ENCODE measurements around the gene TSHZ1.

DNA sequence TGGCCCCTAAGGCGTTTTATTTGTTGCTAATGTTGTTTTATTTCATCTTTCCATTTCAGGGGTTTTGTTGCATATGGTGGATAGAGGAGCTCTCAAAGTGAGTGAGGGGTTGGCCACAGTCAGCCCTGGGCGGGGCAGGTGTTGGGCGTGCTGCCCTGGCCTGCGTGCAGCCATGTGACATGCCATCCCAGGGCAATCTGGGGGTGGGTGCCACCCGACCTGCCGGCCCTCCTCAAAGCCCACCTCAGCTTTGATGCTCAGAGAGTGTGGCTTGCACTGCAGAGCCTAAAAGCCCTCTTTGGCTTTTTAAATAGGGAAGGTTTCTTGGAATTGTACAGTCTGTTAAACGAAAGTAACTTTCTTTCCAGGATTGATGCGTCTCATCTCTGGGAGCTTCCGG lies 18.4 kb downstream of the TSHZ1 start:
- TF ChIP-seq, protein P1, sequence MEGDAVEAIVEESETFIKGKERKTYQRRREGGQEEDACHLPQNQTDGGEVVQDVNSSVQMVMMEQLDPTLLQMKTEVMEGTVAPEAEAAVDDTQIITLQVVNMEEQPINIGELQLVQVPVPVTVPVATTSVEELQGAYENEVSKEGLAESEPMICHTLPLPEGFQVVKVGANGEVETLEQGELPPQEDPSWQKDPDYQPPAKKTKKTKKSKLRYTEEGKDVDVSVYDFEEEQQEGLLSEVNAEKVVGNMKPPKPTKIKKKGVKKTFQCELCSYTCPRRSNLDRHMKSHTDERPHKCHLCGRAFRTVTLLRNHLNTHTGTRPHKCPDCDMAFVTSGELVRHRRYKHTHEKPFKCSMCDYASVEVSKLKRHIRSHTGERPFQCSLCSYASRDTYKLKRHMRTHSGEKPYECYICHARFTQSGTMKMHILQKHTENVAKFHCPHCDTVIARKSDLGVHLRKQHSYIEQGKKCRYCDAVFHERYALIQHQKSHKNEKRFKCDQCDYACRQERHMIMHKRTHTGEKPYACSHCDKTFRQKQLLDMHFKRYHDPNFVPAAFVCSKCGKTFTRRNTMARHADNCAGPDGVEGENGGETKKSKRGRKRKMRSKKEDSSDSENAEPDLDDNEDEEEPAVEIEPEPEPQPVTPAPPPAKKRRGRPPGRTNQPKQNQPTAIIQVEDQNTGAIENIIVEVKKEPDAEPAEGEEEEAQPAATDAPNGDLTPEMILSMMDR (IDR thresholded peaks at IDR 0.05), result no peak
- TF ChIP-seq POLR2A (IDR thresholded peaks at IDR 0.05) (no peak), POLR2AphosphoS5 (IDR thresholded peaks at IDR 0.05) (no peak), EP300 (IDR thresholded peaks at IDR 0.05) (no peak)

Data from gastroesophageal sphincter (tissue), 3 donors.